Measurements from ENCODE around the gene EIF4H. TPM values are rescaled to one million over a fixed set of nuclear protein-coding genes. Genes with fewer than 3 reads are reported as not detected.

Gene EIF4H
- total RNA-seq = 100 to 1,000 TPM; 461 to 464 TPM

DNA sequence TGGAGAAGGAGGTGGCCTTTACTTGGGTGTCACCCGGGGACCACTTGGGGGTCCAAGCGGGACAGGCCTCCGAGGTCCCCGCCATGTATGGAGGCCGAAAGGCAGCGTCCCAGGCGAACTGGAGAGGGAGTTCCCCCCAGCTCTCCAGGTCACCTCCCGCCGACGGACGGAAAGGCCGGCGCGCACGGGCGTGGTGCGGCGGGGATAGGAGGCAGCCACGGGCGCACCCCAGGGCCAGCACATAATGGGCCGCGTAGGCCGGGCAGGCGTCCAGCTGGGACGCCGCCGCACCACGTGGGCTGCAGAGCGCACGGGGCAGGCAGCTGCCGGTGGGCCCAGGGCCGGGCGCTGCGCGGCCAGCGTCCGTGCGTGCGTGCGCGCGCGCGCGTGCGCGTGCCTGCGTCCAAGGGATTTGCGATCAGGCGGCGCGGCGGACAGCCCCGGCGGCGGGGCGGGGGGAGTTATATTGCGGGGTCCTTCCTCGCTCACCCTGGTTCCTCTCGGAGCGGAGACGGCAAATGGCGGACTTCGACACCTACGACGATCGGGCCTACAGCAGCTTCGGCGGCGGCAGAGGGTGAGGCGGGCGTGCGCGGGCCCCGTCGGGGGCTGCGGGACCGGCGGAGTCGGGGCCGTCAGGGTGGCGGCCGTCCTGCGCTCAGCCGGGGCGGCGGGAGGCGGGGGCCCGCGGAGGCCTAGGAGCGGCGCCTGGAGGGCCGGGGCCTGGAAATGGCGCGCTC is at the start of gene EIF4H:
TSS of gene EIF4H (plus strand) at position 491 of the 740 bp plus-strand sequence. CDS start at position 519, 28 bp downstream.
- peak within 1 kb of the TSS; percentile 81 for H3K4me3 Mint-ChIP-seq
- POLR2A ChIA-PET = interaction anchor here (0.6 to 2.3 kb wide), 9 partner anchors 9 to 510 kb away, joined by 3 to 12 read pairs (median 5); partner anchors contain the start of gene LIMK1
- intact Hi-C loops (cut with micrococcal nuclease) = no loop called here
- no peaks in the 10 kb centered on the region for H3K27me3 Mint-ChIP-seq
- peaks cover 33% of the 10 kb centered on the region for H3K36me3 Mint-ChIP-seq (ENCODE audit: low read depth)
- peaks cover 35% of the 10 kb centered on the region for H3K4me1 Mint-ChIP-seq (ENCODE audit: low read depth)
- peak within 1 kb of the TSS; percentile 94 for H3K27ac Mint-ChIP-seq
- no peaks in the 10 kb centered on the region for H3K9me3 Mint-ChIP-seq
- ATAC-seq (peak; percentile 87), DNase-seq (peak; percentile 96)
- TF ChIP-seq, protein P1, sequence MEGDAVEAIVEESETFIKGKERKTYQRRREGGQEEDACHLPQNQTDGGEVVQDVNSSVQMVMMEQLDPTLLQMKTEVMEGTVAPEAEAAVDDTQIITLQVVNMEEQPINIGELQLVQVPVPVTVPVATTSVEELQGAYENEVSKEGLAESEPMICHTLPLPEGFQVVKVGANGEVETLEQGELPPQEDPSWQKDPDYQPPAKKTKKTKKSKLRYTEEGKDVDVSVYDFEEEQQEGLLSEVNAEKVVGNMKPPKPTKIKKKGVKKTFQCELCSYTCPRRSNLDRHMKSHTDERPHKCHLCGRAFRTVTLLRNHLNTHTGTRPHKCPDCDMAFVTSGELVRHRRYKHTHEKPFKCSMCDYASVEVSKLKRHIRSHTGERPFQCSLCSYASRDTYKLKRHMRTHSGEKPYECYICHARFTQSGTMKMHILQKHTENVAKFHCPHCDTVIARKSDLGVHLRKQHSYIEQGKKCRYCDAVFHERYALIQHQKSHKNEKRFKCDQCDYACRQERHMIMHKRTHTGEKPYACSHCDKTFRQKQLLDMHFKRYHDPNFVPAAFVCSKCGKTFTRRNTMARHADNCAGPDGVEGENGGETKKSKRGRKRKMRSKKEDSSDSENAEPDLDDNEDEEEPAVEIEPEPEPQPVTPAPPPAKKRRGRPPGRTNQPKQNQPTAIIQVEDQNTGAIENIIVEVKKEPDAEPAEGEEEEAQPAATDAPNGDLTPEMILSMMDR (IDR thresholded peaks at IDR 0.05) = no peak
- CTCF ChIA-PET = interaction anchor here (1.0 to 2.4 kb wide), 5 partner anchors 9 to 107 kb away, joined by 3 to 13 read pairs (median 4); no protein-coding TSS in a partner anchor

DNA sequence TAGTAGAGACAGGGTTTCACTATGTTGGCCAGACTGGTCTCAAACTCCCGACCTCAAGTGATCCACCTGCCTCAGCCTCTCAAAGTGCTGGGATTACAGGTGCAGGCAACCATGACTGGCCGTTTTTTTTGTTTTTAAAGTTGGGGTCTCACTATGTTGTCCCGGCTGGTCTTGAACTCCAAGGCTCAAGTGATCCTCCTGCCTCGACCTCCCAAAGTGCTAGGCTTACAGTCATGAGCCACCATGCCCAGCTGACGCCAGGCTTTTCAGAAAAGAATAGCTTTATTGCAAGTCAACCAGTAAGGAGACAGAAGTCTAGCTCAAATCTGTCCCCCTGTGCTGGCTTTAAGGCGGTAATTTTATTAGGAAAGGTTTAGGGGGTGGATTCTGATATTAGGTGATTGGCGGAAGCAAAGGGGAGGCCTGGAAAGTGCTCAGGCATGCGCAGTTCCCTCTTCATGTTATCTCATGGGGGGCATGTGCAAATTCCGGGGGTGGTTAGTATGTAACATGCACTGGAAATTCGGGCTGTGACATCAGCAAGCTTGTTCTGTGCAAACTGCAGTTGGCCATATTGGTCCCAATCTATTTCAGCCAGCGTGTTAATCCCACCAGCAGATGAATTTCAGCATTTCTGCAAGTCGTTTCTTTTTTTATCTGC is 47.8 kb upstream of the EIF4H start:
- ChIA-PET CTCF (no interaction called here), POLR2A (no interaction called here)
- no peaks in the 10 kb centered on the region for H3K9me3 Mint-ChIP-seq
- no peak overlapping the region for H3K4me3 Mint-ChIP-seq
- H3K36me3 Mint-ChIP-seq (ENCODE audit: low read depth) = peaks cover 2% of the 10 kb centered on the region
- no peaks in the 10 kb centered on the region for H3K27me3 Mint-ChIP-seq
- ATAC-seq (no peak), DNase-seq (no peak)
- H3K4me1 Mint-ChIP-seq (ENCODE audit: low read depth) = no peaks in the 10 kb centered on the region
- H3K27ac Mint-ChIP-seq = no peak overlapping the region
- intact Hi-C loops (cut with micrococcal nuclease) = no loop called here
- TF ChIP-seq, protein P1 (IDR thresholded peaks at IDR 0.05) = no peak

DNA sequence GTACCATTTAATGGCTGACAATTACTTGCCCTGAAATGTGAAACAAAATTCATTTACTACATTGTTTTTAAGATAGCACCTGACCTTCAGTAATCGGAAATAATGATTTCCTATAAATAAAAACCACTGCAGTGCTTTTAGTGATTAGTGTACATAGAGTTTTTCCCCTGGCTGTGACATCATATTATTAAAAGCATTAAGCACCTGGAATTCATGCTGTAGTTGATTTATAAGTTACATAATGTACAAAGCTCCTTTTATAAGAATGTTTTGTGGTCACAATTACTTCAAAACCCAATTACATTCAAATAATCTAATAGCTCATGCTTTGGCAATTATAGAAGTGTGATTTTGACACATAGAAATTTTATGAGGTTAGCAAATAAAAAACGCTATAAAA is 44.3 kb upstream of the EIF4H start:
- Mint-ChIP-seq H3K9me3 (no peaks in the 10 kb centered on the region), H3K4me3 (no peak overlapping the region), H3K36me3 (ENCODE audit: low read depth) (no peaks in the 10 kb centered on the region), H3K27me3 (no peaks in the 10 kb centered on the region), H3K4me1 (ENCODE audit: low read depth) (peaks cover 2% of the 10 kb centered on the region), H3K27ac (no peak overlapping the region)
- TF ChIP-seq, protein P1 (IDR thresholded peaks at IDR 0.05) = no peak
- ChIA-PET POLR2A (no interaction called here), CTCF (no interaction called here)
- DNase-seq = no peak
- ATAC-seq = no peak
- intact Hi-C loops (cut with micrococcal nuclease) = no loop called here

DNA sequence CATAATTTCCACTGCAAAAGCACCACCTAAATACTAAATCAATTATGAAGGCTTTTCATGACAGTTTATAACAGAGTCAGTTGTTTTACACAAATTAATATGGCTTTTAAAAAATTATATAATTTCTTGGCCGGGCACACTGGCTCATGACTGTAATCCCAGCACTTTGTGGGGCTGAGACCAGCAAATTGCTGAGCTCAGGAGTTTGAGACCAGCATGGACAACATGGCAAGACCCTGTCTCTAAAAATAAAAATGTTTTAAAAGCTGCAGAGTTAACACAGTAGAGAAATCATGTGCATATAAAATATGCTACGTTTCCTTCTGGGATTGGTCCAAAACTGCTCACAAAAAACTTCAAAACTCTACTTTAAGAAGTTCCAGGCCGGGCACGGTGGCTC is 43.6 kb upstream of the EIF4H start:
- Mint-ChIP-seq H3K27ac (no peak overlapping the region), H3K27me3 (no peaks in the 10 kb centered on the region), H3K4me3 (no peak overlapping the region), H3K4me1 (ENCODE audit: low read depth) (peaks cover 2% of the 10 kb centered on the region), H3K36me3 (ENCODE audit: low read depth) (no peaks in the 10 kb centered on the region), H3K9me3 (no peaks in the 10 kb centered on the region)
- POLR2A ChIA-PET = no interaction called here
- CTCF ChIA-PET = no interaction called here
- intact Hi-C loops (cut with micrococcal nuclease) = no loop called here
- DNase-seq = no peak
- no peak for ATAC-seq
- TF ChIP-seq, protein P1 (IDR thresholded peaks at IDR 0.05) = no peak

DNA sequence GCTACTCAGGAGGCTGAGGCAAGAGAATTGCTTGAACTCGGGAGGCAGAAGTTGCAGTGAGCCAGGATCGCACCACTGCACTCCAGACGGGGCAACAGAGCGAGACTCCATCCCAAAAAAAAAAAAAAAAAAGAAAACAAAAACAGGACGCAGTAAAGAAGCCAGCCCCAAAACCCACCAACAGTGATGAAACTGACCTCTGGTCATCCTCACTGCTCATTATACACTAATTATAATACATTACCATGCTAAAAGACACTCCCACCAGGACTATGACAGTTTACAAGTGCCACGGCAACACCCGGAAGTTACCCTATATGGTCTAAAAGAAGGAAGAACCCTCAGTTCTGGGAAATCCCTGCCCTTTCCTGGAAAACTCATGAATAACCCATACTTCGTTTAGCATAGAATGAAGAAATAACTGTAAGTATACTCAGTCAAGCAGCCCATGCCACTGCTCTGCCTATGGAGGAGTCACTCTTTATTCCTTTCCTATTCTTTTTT is 40.0 kb upstream of the EIF4H start:
- ChIA-PET CTCF (no interaction called here), POLR2A (interaction anchor here (0.5 kb wide), 1 partner anchor 73 kb away, joined by 3 read pairs; no protein-coding TSS in a partner anchor)
- peaks cover 2% of the 10 kb centered on the region for H3K4me1 Mint-ChIP-seq (ENCODE audit: low read depth)
- peak; percentile 49 for DNase-seq
- ATAC-seq = peak; percentile 67
- no peaks in the 10 kb centered on the region for H3K9me3 Mint-ChIP-seq
- H3K4me3 Mint-ChIP-seq = no peak overlapping the region
- no peaks in the 10 kb centered on the region for H3K27me3 Mint-ChIP-seq
- intact Hi-C loops (cut with micrococcal nuclease) = no loop called here
- H3K36me3 Mint-ChIP-seq (ENCODE audit: low read depth) = no peaks in the 10 kb centered on the region
- TF ChIP-seq, protein P1 (IDR thresholded peaks at IDR 0.05) = no peak
- no peak overlapping the region for H3K27ac Mint-ChIP-seq

All from activated CD8-positive, alpha-beta T cell treated with anti-CD3 and anti-CD28 coated beads for 36 hours (primary cell).